Stromal cell of bone marrow (primary cell): Measurements from ENCODE around the gene PSMD5.

Experiments used
- DNase-seq: peaks from one replicate; pipeline ENCODE4 v3.0.0-alpha.2; 2012; ENCODE audit warnings: low read depth

The PSMD5 gene

DNA sequence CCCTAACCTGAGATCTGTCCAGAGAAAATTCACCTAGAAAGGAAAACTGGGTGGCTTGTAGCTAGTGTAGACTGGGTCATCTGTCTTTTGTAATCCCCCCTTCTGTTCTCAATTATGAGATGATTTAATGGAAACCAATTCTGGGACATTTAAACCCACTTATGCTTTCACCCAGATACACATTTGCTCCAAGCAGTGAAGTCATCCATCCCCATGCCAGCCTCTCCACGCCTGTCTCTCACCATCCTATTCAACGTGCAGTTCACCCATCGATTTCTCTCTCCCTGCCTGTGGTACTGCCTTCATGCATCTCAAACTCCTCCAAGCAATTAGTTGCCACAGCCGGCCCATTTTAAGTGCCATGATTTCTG lies 32.5 kb upstream of the PSMD5 start:
- no peak for DNase-seq

DNA sequence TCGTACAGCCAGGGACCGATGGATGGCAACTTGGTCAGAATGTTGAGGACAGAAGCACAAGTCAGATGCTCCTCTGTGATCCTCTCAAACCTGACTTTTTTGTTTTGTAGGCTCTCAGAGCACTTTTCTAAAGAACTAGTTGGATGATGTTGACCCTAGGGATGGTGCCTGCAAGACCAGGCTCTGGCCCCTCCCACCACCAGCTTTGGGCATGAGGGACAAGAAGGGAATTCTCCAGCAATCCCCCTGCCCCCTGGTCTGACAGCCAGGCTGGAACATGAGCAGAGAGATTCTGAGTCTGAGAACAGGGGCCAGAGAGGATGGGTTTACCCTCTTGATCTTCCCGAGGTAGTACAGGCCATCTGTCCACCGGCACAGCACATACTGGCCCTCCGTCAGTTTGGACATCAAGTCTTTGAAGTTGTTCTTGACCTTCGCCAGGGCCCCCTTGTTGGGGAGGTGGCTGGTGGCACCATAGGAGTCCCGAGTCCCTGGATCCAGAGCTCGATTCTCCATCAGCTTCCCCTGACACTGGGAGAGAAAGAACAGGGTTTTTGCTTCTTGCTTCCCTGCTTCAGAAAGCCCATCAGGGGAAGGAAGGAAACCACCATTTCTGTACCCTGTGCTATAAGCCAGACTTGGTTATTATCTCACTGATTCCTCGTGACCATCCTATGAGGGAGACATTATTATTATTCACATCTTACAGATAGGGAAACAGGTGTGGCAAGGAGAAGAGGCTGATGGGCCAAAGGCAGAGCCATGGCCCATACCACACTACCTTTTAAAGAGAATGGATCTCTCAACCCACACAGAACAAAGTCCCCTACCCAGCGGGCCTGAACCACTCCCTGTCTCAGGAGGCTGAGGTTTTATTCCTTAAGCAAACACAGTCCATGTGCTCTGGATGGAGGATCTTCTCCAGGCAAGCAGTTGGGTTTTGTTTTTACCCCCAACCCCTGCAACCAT lies 31.8 kb upstream of the PSMD5 start:
- no peak for DNase-seq

DNA sequence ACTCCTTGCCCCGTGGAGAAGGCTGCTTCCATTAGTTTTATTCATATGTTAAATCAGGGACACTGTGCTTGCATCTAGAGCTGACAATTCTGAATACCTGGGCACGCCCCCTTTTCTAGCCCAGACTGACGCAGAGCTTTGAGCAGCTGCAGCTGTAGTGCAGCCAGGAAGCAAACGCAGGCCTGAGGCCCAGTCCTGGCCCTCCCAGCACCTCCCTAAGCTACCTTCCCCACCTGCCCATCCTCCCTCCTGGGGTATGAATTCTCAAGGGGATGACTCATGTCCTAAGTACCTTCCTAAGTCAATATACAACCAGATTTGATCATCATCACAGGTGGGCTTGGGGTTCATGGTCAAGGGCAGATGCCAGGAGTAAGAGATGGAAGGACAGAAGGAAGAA lies 30.8 kb upstream of the PSMD5 start:
- no peak for DNase-seq

DNA sequence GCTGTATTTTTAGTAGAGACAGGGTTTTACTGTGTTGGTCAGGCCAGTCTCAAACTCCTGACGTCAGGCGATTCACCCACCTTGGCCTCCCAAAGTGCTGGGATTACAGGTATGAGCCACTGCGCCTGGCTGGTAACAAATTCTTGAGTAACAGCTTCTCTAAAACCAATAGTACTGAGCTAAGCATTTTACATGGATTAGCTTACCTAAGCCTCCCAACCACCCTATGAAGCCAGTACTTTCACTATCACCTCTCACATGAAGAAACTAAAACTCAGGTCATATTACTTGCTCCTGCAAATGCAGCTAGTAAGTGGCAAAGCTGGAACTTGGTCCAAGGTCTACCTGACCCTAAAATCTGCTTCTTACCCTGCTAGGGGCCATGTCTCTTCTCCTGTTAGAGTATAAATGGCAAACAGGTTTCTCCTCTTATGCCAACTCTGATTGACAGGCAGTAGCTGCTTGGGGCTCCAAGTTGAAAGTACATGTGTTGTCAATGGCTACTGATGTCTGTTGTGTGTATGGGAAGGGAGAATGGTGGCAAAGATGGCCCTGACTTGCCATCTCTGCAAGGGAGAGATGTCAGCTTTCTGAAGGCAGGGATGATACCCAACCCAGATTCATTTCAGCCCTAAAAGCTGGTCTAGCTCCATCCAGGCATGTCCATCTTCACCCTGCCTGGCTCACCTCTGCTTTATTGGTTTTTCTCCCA lies 30.2 kb upstream of the PSMD5 start:
- no peak for DNase-seq

DNA sequence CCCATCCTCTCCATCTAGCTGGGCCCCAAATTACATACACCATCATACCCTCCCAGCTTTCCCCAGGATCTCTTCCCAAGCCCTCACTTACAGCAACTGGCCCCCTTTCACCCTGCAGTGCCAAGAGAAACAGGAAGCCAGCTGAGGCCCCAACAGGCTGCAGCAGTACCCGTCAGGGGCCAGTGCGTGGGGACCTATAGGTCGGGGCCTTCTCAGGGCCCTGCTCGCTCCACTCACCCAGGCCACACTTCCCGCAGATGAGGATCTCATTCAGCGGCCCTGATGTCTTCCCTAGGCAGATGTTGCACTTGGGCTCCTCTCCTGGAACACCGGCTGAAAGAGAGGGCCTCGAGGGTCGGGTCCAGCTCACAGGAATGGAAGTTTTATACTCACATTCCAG lies 27.5 kb upstream of the PSMD5 start:
- DNase-seq = no peak

DNA sequence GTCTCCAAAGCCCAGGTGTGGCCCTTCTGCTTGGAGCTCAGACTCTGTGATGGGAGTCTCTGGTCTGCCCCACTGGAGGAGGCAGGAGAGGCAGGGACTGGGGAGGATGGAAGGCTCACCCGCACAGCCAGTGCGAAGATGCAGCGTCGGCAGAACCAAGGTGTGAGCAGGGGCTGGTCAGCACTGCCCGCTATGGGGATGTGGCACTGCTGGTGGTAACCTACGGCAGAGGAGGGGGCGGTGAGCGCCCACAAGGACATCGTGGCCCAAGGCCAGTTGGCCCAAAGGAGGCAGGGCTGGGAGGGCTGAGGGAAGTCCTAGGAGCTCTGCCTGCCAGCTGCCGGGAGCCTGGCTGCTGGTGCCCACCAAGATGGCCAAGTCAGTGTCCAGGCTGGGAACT lies 27.0 kb upstream of the PSMD5 start:
- DNase-seq = no peak

DNA sequence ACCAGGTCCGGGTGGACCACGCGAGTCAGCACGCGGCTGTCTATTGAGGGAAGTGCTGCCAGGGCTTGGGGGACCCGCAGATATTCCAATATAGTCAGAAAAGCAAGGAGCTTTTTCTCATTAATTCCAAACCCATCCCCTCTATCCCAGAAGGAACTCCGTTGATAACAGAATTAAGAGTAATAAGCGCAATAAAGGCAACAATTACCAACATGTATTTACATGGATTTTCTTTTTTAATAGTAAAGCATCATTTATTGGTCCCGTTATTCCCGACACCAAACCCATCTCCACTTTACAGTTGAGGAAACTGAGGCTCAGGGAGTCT lies 26.6 kb upstream of the PSMD5 start:
- DNase-seq = no peak

DNA sequence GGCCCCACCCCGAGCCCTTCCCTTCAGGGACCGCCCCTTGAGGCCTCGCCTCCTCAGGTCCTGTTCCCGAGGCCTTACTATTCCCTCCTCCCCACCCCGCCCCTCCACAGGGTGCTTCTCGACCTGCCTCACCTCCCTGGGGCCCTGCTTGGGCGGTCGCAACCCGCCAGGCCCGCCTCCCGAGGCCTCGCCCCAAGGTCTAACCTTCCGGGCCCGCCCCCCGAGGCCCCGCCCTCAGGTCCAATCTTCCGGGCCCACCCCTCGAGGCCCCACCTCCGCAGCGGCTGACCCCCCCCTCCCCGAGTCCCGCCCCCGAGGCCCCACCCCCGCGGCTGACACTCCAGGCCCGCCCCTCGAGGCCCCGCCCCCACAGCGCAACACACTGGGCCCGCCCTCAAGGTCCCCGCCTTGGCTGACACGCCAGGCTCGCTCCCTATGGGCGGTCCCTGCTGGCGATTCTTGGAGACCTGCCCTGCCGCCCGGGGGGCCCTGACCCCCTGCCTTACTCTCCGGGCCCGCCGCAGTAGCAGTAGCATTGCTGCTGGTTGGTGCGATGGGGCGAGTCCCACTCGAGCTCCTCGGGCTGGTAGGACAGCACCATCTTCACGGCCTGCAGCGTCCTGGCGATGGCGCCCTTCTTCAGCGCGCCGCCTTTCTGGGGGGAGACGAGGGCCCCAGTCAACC lies 26.1 kb upstream of the PSMD5 start:
- peak; percentile 82 for DNase-seq

DNA sequence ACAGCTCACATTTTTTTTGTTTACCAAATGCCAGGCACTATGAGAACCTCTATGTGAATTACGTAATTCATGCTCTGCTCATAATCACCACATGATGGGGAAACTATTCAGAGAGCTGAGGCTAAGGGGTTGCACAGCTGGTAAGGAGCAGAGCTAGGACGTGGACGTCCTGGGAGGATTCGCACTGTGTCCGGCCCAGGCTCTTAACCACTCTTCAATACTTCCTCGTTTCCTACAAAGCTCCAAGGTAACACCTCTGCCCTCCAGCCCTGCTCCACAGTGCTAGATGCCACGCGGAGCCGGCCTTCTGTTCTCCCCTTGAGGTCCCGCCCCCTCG lies 25.6 kb upstream of the PSMD5 start:
- DNase-seq = peak; percentile 42

DNA sequence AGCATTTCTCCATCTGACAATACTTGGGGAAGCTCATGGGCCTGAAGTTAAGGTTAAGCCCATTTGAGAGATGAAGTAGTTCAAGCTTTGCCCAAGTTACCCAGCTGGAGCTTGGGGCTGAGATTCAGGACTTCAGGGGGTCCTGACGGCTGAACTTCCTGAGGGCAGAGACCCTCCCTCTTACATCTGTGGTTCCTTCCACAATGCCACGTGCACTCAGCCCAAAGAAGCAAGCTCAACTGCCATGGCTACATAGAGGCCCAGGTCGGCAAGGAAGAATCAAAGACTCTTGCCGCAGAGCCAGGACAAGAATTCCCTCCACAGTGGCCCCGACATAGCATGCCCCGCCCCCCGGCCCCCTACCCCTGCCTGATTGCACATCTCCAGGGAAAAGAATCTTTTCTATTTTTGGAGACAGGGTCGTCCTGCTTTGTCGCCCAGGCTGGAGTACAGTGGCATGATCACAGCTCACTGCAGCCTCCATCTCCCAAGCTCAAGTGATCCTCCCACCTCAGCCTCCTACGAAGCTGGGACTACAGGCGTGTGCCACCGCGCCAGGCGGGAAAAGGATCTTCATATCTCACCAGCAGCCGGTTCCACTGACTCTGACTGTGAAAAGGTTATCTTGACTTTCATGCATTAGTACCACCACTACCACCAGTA lies 25.1 kb upstream of the PSMD5 start:
- no peak for DNase-seq

DNA sequence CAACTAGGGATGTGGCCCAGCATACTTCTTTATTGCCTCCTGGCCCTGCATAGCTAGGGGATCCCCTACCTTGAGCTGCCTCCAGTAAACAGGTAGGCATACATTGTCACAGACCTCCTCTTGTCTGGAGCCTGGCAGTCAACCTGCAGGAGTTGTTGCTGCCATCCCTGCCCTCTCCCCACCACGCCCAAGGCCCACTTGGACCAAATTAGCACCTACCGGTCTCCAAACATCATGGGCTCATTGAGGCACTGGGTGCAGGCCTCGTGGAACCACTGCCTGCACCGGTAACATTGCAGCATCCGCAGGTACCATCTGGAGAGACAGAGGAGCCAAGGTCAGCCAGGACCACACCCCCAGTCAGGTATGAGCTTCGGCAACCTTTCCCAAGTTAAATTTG lies 23.9 kb upstream of the PSMD5 start:
- no peak for DNase-seq

DNA sequence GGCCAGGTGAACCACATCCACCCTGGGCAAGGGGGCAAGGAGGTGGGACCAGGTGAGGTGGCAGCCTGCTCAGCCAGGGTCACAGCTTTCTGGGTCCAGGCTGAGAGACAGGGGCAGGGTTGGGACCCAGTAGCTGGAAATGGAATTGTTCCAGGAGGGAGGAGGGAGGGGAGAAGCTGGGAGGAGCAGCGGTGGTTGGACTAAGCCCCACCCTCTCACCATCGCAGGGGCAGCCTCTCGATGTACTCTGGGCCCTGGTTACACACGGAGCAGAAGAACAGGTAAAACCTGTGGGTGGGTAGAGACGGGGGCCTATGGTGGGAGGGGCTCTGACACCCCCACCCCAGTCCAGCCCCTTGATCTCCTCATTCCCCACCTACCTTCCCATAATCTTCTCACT lies 23.1 kb upstream of the PSMD5 start:
- DNase-seq = no peak

DNA sequence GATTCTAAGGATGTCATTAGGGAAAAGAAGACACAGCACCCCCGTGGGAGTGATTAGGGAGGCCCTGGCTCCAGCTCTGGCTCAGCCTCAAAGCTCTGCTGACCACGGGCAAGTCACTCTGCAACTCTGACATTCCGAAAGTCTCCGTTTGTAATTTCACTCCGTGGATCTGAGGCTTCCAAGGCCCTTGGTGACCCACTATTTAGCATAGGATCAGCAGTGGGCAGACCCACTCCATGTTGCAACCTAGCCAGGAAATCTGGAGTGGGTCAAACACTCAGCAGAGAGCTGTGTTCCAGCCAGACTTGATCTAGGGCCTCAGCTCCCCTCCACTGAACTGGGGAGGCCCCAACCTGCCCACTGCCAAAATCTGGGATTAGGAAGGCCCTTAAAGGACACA lies 22.5 kb upstream of the PSMD5 start:
- DNase-seq = no peak

DNA sequence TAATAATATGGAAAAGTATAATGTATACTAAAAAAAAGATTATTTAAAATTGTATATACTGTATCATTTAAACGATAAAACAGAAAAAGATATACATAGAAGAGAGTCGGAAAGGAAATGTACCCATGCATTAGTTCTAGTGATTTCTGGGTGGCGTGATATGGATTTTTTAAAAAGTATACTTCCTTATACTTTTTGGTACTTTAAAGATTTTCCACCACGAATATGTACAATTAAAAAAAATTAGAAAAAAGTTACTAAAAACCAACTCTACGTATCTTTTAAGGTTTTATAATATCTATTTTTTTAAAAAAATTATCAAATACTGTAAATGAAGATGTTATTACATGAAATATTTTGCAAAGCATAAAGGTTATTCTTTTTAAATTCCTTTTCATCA lies 22.0 kb upstream of the PSMD5 start:
- no peak for DNase-seq

DNA sequence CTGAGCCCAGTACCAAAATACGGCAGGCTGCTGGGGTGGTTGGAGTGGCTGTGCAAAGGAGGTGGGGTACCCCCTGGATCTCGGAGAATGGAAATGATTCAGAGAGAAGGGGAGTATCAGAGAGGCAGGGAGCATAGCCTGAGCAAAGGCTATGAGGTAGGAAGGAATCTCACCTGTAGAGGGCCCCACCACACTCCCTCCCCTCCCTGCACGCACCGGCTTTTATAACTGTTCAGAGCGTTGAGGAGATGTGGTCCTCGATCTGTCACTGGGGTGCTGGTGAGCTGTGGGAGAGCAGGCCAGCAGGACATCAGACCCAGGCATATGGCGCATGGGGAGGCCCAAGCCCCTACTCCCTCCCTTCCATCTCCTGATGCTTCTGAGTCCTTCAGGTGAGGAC lies 21.1 kb upstream of the PSMD5 start:
- no peak for DNase-seq

DNA sequence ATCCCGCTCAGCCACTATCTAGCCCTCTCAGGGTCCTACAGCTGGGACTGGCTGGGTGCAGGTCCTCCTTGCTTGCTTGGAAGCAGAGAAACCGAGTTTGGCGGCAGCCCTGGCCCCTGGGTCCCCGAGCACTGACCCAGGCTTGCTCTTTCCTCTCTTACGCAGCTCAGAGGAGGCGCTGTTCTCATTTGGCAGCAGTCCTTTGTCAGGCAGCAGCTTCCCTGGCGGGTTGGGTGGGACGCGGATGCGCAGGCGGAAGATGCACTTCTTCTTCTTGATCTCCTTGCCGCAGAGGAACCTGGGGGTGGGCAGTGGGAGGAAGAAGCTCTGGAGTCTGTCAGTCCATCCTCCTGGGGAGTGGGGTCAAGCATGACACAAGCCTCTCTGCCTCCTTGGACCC lies 19.7 kb upstream of the PSMD5 start:
- no peak for DNase-seq

DNA sequence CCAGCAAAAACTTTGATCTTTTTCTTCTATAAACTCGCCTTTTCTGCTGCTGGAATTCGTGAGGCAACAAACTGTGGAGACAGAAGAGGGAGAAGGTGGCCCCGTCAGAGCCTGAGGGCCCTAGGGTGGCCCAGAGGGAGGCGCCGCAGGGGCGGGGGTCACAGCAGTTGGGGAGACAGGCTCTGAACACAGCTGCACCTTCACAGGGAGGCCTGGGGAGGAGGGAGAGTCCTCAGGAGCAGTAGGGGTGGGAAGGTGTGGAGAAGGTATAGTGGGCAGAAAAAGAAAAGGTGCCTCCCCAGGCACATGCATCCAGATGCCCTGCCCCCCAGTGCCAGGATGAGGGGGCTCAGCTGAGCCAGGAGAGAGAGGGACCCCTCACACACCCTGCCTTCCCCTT lies 19.2 kb upstream of the PSMD5 start:
- DNase-seq = no peak

DNA sequence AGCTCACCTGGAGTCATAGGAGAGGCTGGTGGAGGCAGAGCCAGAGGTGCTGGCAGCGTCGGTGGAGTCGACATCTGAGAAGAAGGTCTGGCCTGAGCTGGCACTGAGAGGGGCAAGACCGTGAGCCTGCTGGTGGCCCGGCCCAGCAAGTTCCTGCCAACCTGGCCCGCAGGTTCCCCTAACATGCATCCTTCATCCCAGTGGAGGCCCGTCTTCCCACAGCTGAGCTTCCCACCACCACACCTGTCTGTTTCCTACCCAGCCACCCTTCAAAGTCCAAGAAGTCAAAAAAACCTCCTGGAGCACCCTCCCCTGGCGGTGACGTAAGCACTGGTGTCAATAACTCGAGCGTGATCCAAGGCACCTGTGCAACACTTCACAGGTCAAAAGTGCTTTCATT lies 17.4 kb upstream of the PSMD5 start:
- no peak for DNase-seq

DNA sequence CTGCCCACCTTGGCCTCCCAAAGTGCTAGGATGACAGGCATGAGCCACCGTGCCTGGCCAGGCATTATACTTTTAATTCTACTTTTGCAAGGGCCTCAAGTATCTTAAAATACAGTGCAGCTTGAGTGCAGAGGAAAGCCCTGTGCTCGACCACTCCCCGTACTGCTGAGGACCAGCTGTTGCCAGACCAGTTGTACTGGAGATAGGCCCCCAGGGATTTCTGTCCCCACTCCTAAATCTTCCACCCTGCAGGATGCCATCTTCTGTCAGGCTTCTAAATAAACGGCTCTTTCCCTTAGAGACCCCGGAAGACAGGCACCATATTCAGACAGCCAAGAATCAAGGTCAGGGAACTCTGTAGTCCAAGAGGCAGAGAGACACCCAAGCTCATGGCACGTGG lies 16.6 kb upstream of the PSMD5 start:
- no peak for DNase-seq

DNA sequence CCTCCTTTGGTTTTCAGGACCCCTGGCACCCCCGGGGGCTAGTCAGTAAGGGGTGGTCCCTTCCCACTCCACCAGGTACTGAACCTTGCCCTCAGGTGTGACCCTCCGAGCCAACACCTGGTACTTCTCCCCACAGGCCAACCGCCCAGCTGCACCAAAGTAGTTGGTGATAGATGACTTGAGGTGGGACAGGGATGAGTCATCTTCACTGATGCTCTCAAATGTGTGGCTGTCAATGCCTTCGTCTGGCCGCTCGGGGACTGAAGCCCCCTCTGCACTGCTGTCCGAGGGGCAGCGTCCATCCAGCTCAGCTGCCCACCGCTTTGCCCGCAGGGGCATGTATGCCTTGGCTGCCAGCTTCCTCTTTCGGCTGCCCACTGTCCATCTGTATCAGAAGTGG lies 15.2 kb upstream of the PSMD5 start:
- no peak for DNase-seq

DNA sequence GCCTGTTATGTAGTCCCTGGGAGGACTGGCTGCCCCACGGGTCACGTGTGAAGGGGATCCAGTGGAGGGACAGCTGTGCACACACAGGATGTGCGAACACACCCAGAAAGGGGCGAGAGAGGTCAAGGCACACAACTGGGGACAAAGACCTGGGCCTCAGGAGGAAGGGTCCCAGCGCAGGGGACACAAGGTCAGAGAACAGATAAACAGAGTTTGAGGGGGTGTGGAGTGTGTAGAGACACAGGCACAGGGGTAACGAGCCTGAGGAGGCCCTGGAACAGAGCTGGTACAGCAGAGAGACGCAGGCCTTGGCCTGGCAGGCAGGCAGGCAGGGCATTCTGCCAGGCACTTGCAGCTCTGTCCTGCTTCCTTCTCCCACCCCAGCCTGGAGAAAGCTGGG lies 14.8 kb upstream of the PSMD5 start:
- DNase-seq = no peak

DNA sequence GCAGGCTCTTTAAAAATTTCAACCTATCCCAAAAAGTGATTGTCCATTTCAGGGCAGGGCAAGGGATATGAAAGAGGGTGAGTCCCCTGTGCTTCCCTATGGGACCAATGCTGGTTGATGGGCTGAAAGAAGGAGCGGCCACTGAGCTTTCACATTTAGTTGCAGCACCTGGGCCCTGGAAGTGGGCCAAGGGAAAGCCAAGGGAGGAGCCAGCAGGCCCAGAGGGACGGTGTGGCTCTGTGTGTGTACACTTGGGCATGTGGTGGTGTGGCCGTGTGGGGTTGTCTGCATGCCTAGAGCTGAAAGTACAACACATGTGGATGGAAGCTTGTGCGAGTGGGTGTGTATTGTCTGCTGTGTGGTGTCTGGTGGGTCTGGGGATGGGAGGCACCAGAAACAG lies 14.0 kb upstream of the PSMD5 start:
- DNase-seq = no peak
